IMR-90 (cell line): ENCODE results near the gene HEATR3. TPM values are rescaled to one million over a fixed set of nuclear protein-coding genes. Genes with fewer than 3 reads are reported as not detected.

Source experiments
- BHLHE40 ChIP-seq: fragments of 150-350 bp; IDR thresholded peaks from 2 replicates; pipeline ENCODE4 v1.6.1; 2016; ENCODE audit warnings: mild to moderate bottlenecking, low read depth, low read length
- CHD1 ChIP-seq: IDR thresholded peaks from 2 replicates; pipeline ENCODE4 v1.6.1; 2012; ENCODE audit warnings: low read depth, low read length, improper control_type of control experiment
- POLR2A ChIP-seq: IDR thresholded peaks from 2 replicates; pipeline ENCODE4 v1.6.1; 2012; ENCODE audit warnings: mild to moderate bottlenecking, low read depth, low read length
- microRNA-seq, 2 experiments: library from miRNA; stranded (forward) in 1 of 2; unstranded in 1 of 2; fragments of 10-50 nt in 1 of 2; fragments of <30 nt in 1 of 2; gene quantifications in 1 of 2; microRNA quantifications in 1 of 2; one replicate each; pipeline versions ENCODE3 to v1.1.0; 2013 to 2020; ENCODE audit not compliant: insufficient read depth in 1 of 2, insufficient read length in 1 of 2, unreplicated experiment in 1 of 2
- polyA plus RNA-seq, 3 experiments: library from polyadenylated mRNA; depleted of rRNA; stranded (reverse); fragments of >200 nt; gene quantifications; 2 replicates each; pipeline ENCODE4 v1.2.3, GENCODE V29; 2012; ENCODE audit warnings: low replicate concordance in 1 of 3
- small RNA-seq, 5 experiments: library from RNA; depleted of rRNA; stranded (forward); fragments of <200 nt; gene quantifications; one replicate each; pipeline ENCODE3, GENCODE V24; 2012
- total RNA-seq: library from RNA; depleted of rRNA; stranded (reverse); fragments of >200 nt; gene quantifications from 2 replicates; pipeline ENCODE4 v1.2.3, GENCODE V29; 2012; rRNA removed

The HEATR3 gene
- total and polyA plus RNA-seq, 2 of the 4 experiments (the other 2 are of a cell fraction) = 9.4 to 21.1 TPM

DNA sequence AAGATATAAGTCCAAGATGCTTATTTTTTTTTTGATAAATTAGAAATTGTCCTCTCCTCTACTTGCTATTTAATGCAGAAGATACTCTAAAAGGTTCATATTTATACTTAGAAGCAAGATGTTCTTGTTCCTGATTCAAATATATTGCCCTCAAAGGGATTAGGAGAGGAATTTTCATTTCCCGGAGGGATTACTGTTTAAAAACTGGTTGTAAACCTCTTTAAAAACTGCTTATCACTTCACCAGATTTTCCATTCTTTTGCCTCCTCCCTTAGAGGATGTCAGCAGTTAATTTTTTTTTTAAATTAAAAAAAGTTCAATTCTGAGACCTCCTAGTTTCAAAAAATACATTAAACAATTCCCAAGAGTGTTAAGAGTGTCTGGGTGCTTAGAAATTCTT, 90.2 kb downstream of the HEATR3 start (continued):
- TF ChIP-seq BHLHE40 = no peak
- no peak for TF ChIP-seq CHD1
- TF ChIP-seq POLR2A = no peak

Small RNAs within 50 kb of the gene (microRNA-seq; reads per million reads assigned to microRNA genes)
- gene RF00017 (ENCODE audit: insufficient read depth, insufficient read length) = not detected
- not detected for gene RF00156 (ENCODE audit: insufficient read depth, insufficient read length)
- 5.2 reads per million for gene RNY4P3 (ENCODE audit: insufficient read depth, insufficient read length)
- gene RPL10P14 (ENCODE audit: insufficient read depth, insufficient read length) = not detected

Small RNAs within 50 kb of the gene (small RNA-seq; reads per million reads assigned to genes)
- 0 reads per million in 5 experiments for gene RF00017
- 0 to 0.18 (median 0) reads per million in 5 experiments for gene RF00156
- gene RNY4P3 = 0.04 to 7.8 (median 2.3) reads per million in 5 experiments
- 0 reads per million in 5 experiments for gene RPL10P14

Other genes starting within 250 kb of the HEATR3 start
- gene ZNF423, start 209.9 kb upstream of the HEATR3 start, total RNA-seq = under 0.01 TPM in 2 replicates
- gene ZNF423, start 209.9 kb upstream of the HEATR3 start, polyA plus RNA-seq (2012; rRNA removed) = 0.10 and 0.17 TPM in 2 replicates
- gene CNEP1R1, start 40.7 kb upstream of the HEATR3 start, total RNA-seq = 22.0 and 38.6 TPM in 2 replicates
- 12.7 and 16.1 TPM in 2 replicates for gene CNEP1R1, start 40.7 kb upstream of the HEATR3 start, polyA plus RNA-seq (2012; rRNA removed)
- 7.0 and 12.5 TPM in 2 replicates for gene TENT4B, start 87.3 kb downstream of the HEATR3 start, total RNA-seq
- 4.1 and 5.2 TPM in 2 replicates for gene TENT4B, start 87.3 kb downstream of the HEATR3 start, polyA plus RNA-seq (2012; rRNA removed)
- 12.2 and 15.2 TPM in 2 replicates for gene ADCY7, start 200.6 kb downstream of the HEATR3 start, total RNA-seq
- 16.6 and 17.1 TPM in 2 replicates for gene ADCY7, start 200.6 kb downstream of the HEATR3 start, polyA plus RNA-seq (2012; rRNA removed)